Mesenchymal stem cell (in vitro differentiated cells and primary cell): Measurements from ENCODE around the gene DOCK2.

ENCODE experiments used
- DNase-seq: peaks from one replicate; pipeline ENCODE4 v3.0.0-alpha.2; 2013
- H2AFZ ChIP-seq: one replicate; pipeline ENCODE4 v1.6.1; 2013; ENCODE audit warnings: low read depth, mild to moderate bottlenecking, control low read depth, inconsistent platforms, low read length, moderate library complexity
- H2AK5ac ChIP-seq: 2 replicates; pipeline ENCODE4 v1.6.1; 2013; ENCODE audit warnings: low read length, moderate library complexity, mild to moderate bottlenecking, inconsistent platforms; ENCODE audit not compliant: severe bottlenecking
- H2BK120ac ChIP-seq: one replicate; pipeline ENCODE4 v1.6.1; 2013; ENCODE audit warnings: low read depth, mild to moderate bottlenecking, inconsistent platforms, low read length, moderate library complexity
- H2BK12ac ChIP-seq, 2 experiments: one replicate each; pipeline ENCODE4 v1.6.1; 2013; ENCODE audit warnings: inconsistent platforms in 2 of 2, low read length in 2 of 2, mild to moderate bottlenecking in 2 of 2, moderate library complexity in 2 of 2, control low read depth in 1 of 2
- H2BK15ac ChIP-seq: one replicate; pipeline ENCODE4 v1.6.1; 2013; ENCODE audit warnings: mild to moderate bottlenecking, low read depth, inconsistent platforms; ENCODE audit not compliant: poor library complexity, severe bottlenecking
- H2BK5ac ChIP-seq: 2 replicates; pipeline ENCODE4 v1.6.1; 2013; ENCODE audit warnings: low read depth, mild to moderate bottlenecking, low read length, control low read depth, inconsistent platforms; ENCODE audit not compliant: poor library complexity, severe bottlenecking
- H3K14ac ChIP-seq, 2 experiments: one replicate each; pipeline ENCODE4 v1.6.1; 2013; ENCODE audit warnings: inconsistent platforms in 2 of 2, low read length in 2 of 2, control low read depth in 1 of 2, mild to moderate bottlenecking in 1 of 2, moderate library complexity in 1 of 2
- H3K18ac ChIP-seq, 2 experiments: one replicate each; pipeline ENCODE4 v1.6.1; 2013; ENCODE audit warnings: inconsistent platforms in 2 of 2, low read length in 2 of 2, control low read depth in 1 of 2, low read depth in 1 of 2, mild to moderate bottlenecking in 1 of 2
- H3K23ac ChIP-seq, 2 experiments: one replicate each; pipeline ENCODE4 v1.6.1; 2013; ENCODE audit warnings: inconsistent platforms in 2 of 2, low read length in 2 of 2, mild to moderate bottlenecking in 2 of 2, moderate library complexity in 2 of 2, control low read depth in 1 of 2
- H3K27ac ChIP-seq: 2 replicates; pipeline ENCODE4 v1.5.1; 2013; ENCODE audit warnings: mild to moderate bottlenecking, moderate library complexity, low read length, control low read depth, inconsistent platforms; ENCODE audit not compliant: poor library complexity, severe bottlenecking
- H3K27me3 ChIP-seq, 2 experiments: 2 replicates each; pipeline versions ENCODE4 v1.6.1 to v1.7.0; 2013; ENCODE audit warnings: low read length in 2 of 2, mild to moderate bottlenecking in 2 of 2, moderate library complexity in 2 of 2, control low read depth in 1 of 2, inconsistent platforms in 1 of 2; ENCODE audit not compliant: control insufficient read depth in 1 of 2, insufficient read depth in 1 of 2
- H3K36me3 ChIP-seq, 2 experiments: 2 replicates each; pipeline versions ENCODE4 v1.6.1 to v1.7.0; 2013; ENCODE audit warnings: low read length in 2 of 2, control low read depth in 1 of 2, inconsistent platforms in 1 of 2, low read depth in 1 of 2, mild to moderate bottlenecking in 1 of 2; ENCODE audit not compliant: insufficient read depth in 2 of 2, control insufficient read depth in 1 of 2
- H3K4ac ChIP-seq, 2 experiments: one replicate each; pipeline ENCODE4 v1.6.1; 2013; ENCODE audit warnings: inconsistent platforms in 2 of 2, low read length in 2 of 2, mild to moderate bottlenecking in 2 of 2, moderate library complexity in 2 of 2, control low read depth in 1 of 2, low read depth in 1 of 2
- H3K4me1 ChIP-seq: 2 replicates; pipeline ENCODE4 v1.6.1; 2013; ENCODE audit warnings: low read depth, low read length, control low read depth; ENCODE audit not compliant: control insufficient read depth, insufficient read depth
- H3K4me2 ChIP-seq: 2 replicates; pipeline ENCODE4 v1.6.1; 2013; ENCODE audit warnings: low read length, mild to moderate bottlenecking, inconsistent platforms; ENCODE audit not compliant: poor library complexity, severe bottlenecking
- H3K4me3 ChIP-seq, 2 experiments: 2 replicates each; pipeline versions ENCODE4 v1.5.1 to v1.7.0; 2013; ENCODE audit warnings: low read length in 2 of 2, mild to moderate bottlenecking in 2 of 2, control low read depth in 1 of 2, low read depth in 1 of 2; ENCODE audit not compliant: insufficient read depth in 1 of 2
- H3K79me1 ChIP-seq: replicated peaks from 2 replicates; pipeline ENCODE4 v1.6.1; 2013; ENCODE audit warnings: mild to moderate bottlenecking, control low read depth, low read length, inconsistent platforms; ENCODE audit not compliant: poor library complexity, severe bottlenecking
- H3K9ac ChIP-seq: 2 replicates; pipeline ENCODE4 v1.7.0; 2013; ENCODE audit warnings: mild to moderate bottlenecking, low read length, moderate library complexity
- H3K9me3 ChIP-seq: 2 replicates; pipeline ENCODE4 v1.7.0; 2013; ENCODE audit warnings: mild to moderate bottlenecking, low read length; ENCODE audit not compliant: control insufficient read depth
- H4K8ac ChIP-seq: one replicate; pipeline ENCODE4 v1.6.1; 2013; ENCODE audit warnings: inconsistent platforms, mild to moderate bottlenecking, low read length, moderate library complexity
- H4K91ac ChIP-seq: one replicate; pipeline ENCODE4 v1.6.1; 2013; ENCODE audit warnings: mild to moderate bottlenecking, low read length, inconsistent platforms
- WGBS: methylation state at CpG from one replicate; pipeline ENCODE4 v1.1.7; 2013; ENCODE audit warnings: mixed read lengths; 5-methylcytosine and 5-hydroxymethylcytosine counted together

DOCK2 gene

DNA sequence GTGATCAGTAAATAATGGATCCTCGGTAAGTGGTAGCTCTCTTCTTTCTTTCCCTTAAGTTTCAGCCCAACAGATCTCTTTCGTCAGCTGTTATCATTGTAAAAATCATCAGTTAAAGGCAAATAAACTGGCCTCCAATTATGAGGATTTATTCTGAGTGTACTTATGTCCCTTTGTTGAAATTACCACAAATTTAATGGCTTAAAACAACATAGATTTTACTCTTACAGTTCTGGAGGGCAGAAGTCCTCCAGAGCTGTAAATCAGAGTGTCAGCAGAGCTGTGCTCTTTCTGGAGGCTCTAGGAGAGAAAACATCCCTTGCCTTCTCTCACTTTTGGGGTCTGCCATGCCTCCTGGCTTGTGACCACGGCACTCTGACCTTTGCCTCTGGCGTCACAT is 238.7 kb downstream of the DOCK2 start:
- Histone ChIP-seq H3K27me3 (no peaks in the 10 kb centered on the region), H3K9ac (peak overlapping the region; percentile 12), H2AK5ac (no peak overlapping the region), H3K36me3 (peaks cover 0 to 42% of the 10 kb centered on the region in 2 experiments), H3K4me3 (no peak overlapping the region), H4K91ac (no peak overlapping the region), H3K4me2 (no peak overlapping the region), H3K27ac (no peak overlapping the region), H3K23ac (no peak overlapping the region), H3K18ac (peak overlapping the region in 1 of 2 experiments; percentile 35), H3K9me3 (no peaks in the 10 kb centered on the region), H3K79me1 (peaks cover 2% of the 10 kb centered on the region), H4K8ac (no peak overlapping the region), H2BK5ac (no peak overlapping the region), H2BK12ac (no peak overlapping the region), H2BK15ac (no peak overlapping the region), H3K4ac (peak overlapping the region in 1 of 2 experiments; percentile 2), H3K14ac (no peak overlapping the region), H2BK120ac (no peak overlapping the region), H2AFZ (no peak overlapping the region), H3K4me1 (peaks cover 4% of the 10 kb centered on the region)
- 98% methylated on average over 2 of the region's 4 CpGs for WGBS
- DNase-seq = no peak

DNA sequence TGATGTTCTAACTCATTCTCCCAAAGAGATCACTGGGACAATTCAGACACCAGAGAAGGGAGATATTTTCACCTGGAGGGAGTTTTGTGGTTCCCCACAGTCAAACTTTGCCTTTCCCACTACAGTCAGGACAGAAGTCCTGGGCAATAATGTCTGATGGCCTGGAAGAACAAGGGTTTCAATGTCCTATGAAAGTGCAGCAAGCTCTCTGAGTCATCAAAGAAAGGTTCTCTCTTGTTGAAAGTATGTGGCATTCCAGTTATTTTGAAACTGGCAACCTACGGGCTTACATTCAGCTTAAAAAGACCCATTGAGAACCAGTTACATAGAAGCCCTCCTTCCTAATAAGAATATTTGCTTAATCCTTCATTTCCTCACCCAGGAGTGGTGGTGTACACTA is 239.3 kb downstream of the DOCK2 start:
- Histone ChIP-seq H3K9ac (no peak overlapping the region), H2BK12ac (no peak overlapping the region), H2BK120ac (no peak overlapping the region), H3K23ac (no peak overlapping the region), H2AFZ (no peak overlapping the region), H4K91ac (no peak overlapping the region), H3K4ac (no peak overlapping the region), H3K4me3 (no peak overlapping the region), H3K9me3 (no peaks in the 10 kb centered on the region), H3K18ac (no peak overlapping the region), H3K14ac (no peak overlapping the region), H2BK5ac (no peak overlapping the region), H3K27ac (no peak overlapping the region), H3K79me1 (peaks cover 2% of the 10 kb centered on the region), H3K36me3 (peaks cover 0 to 48% of the 10 kb centered on the region in 2 experiments), H3K4me2 (no peak overlapping the region), H4K8ac (no peak overlapping the region), H2BK15ac (no peak overlapping the region), H3K27me3 (no peaks in the 10 kb centered on the region), H3K4me1 (peaks cover 4% of the 10 kb centered on the region), H2AK5ac (no peak overlapping the region)
- WGBS = 60% methylated on average over 1 of the region's 1 CpG
- peak; percentile 64 for DNase-seq

DNA sequence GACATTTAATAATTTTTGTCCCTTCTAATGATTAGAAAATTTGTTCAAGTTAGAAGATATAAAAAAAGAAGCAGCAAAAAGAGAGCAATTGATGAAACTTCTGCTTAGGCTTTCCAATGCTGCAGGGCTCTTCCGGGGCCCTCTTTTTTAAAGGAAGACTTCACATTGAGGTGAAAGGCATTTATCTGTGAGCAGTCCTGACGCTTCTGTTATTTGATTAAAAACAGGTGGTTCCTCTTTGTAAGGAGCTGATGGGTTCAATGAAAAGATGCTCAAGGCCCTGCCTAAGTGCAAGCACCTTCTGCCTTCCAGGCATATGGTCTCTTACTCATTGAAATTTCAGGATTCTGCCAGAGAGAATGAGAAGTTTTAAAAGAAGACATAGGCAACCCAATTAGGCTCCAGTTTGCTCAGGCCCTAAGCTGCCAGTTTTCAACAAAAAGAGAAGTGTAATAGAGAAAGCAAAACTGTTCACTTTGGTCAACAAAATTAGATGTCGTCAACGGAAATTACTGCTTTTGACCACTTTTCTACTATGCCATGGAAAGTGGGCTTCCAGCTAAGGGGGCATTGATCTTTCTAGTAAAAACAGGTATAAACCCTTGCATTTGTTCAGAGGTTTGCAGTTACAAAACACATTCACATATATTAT is 243.1 kb downstream of the DOCK2 start:
- Histone ChIP-seq H4K8ac (no peak overlapping the region), H3K14ac (no peak overlapping the region), H2AK5ac (no peak overlapping the region), H3K23ac (no peak overlapping the region), H3K18ac (no peak overlapping the region), H3K4me2 (no peak overlapping the region), H3K27me3 (no peaks in the 10 kb centered on the region), H3K4me1 (no peaks in the 10 kb centered on the region), H3K27ac (no peak overlapping the region), H3K36me3 (peaks cover 4 to 77% of the 10 kb centered on the region in 2 experiments), H3K79me1 (no peaks in the 10 kb centered on the region), H3K9me3 (no peaks in the 10 kb centered on the region), H2BK12ac (no peak overlapping the region), H3K4ac (no peak overlapping the region), H2BK15ac (no peak overlapping the region), H3K4me3 (no peak overlapping the region), H4K91ac (no peak overlapping the region), H3K9ac (no peak overlapping the region), H2BK120ac (no peak overlapping the region), H2AFZ (no peak overlapping the region), H2BK5ac (no peak overlapping the region)
- DNase-seq = no peak
- 98% methylated on average over 4 of the region's 4 CpGs for WGBS

DNA sequence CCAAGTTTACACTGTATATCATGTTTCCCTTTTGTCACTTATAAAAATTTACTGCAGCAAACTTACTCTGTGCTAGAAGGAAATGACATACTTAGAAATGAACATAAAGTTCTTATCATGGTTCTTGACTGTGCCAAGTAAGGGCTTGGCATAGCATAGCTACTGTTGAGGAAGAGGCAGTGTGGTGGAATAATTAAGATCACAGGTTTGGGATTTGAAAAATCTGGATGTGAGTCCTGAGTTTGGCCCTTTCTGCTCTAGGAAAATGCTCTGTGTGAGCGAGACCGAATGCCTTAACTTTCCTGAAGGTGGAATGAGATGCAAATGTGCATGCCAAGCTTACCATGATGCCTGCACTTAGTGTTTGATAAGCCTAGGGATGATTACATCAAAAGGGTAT is 243.7 kb downstream of the DOCK2 start:
- Histone ChIP-seq H2BK15ac (no peak overlapping the region), H3K4me3 (no peak overlapping the region), H3K9me3 (no peaks in the 10 kb centered on the region), H4K8ac (no peak overlapping the region), H2BK12ac (no peak overlapping the region), H3K79me1 (no peaks in the 10 kb centered on the region), H3K23ac (no peak overlapping the region), H3K27ac (no peak overlapping the region), H2AFZ (no peak overlapping the region), H3K36me3 (peaks cover 4 to 77% of the 10 kb centered on the region in 2 experiments), H3K18ac (no peak overlapping the region), H2AK5ac (no peak overlapping the region), H2BK5ac (no peak overlapping the region), H3K4ac (no peak overlapping the region), H2BK120ac (no peak overlapping the region), H3K4me1 (no peaks in the 10 kb centered on the region), H3K14ac (no peak overlapping the region), H3K9ac (no peak overlapping the region), H3K4me2 (no peak overlapping the region), H3K27me3 (no peaks in the 10 kb centered on the region), H4K91ac (no peak overlapping the region)
- DNase-seq = no peak
- 79% methylated on average over 2 of the region's 2 CpGs for WGBS
